Neural cell (in vitro differentiated cells): ENCODE measurements around the gene NCK1. TPM values are rescaled to one million over a fixed set of nuclear protein-coding genes. Genes with fewer than 3 reads are reported as not detected.
"Not testable (repeated sequence)": the region's sequence is repeated elsewhere in the genome, so short reads cannot be mapped to it uniquely, and the experiment has no call there.

Source experiments
- H2AFZ ChIP-seq: fragments of 200-600, 300-800 bp; sonication (generic), shearing (Covaris generic); 2 replicates; pipeline ENCODE4 v1.6.0; 2014; ENCODE audit warnings: low read depth, mild to moderate bottlenecking, antibody characterized with exemption, low read length, moderate library complexity
- H3F3A ChIP-seq: fragments of 200-600 bp; shearing (Covaris generic); 2 replicates; pipeline ENCODE4 v1.6.1; 2016; ENCODE audit warnings: mild to moderate bottlenecking, moderate library complexity, mixed read lengths, antibody characterized with exemption, low read length; ENCODE audit not compliant: insufficient read depth, poor library complexity, severe bottlenecking
- H3K27ac ChIP-seq: fragments of 200-600, 300-800 bp; sonication (generic), shearing (Covaris generic); 2 replicates; pipeline ENCODE4 v1.5.1; 2014; ENCODE audit warnings: mild to moderate bottlenecking, low read length, moderate library complexity
- H3K27me3 ChIP-seq: fragments of 300-800, 200-600 bp; sonication (generic), shearing (Covaris generic); 2 replicates; pipeline ENCODE4 v1.6.0; 2014; ENCODE audit warnings: mild to moderate bottlenecking, low read depth, low read length, moderate library complexity; ENCODE audit not compliant: insufficient read depth
- H3K36me3 ChIP-seq: fragments of 300-800, 200-600 bp; sonication (generic), shearing (Covaris generic); 2 replicates; pipeline ENCODE4 v1.5.1; 2014; ENCODE audit warnings: mild to moderate bottlenecking, antibody characterized with exemption, low read length, moderate library complexity; ENCODE audit not compliant: insufficient read depth
- H3K4me2 ChIP-seq: fragments of 300-800, 200-600 bp; sonication (generic), shearing (Covaris generic); 2 replicates; pipeline ENCODE4 v1.6.0; 2014; ENCODE audit warnings: mild to moderate bottlenecking, low read length
- H3K4me3 ChIP-seq: fragments of 300-800, 200-600 bp; sonication (generic), shearing (Covaris generic); 2 replicates; pipeline ENCODE4 v1.5.1; 2014; ENCODE audit warnings: mild to moderate bottlenecking, low read length, moderate library complexity
- H3K79me2 ChIP-seq: fragments of 200-600 bp; shearing (Covaris generic); replicated peaks from 2 replicates; pipeline ENCODE4 v1.6.0; 2014; ENCODE audit warnings: mild to moderate bottlenecking, low read length, moderate library complexity; ENCODE audit not compliant: insufficient read depth
- H3K9ac ChIP-seq: fragments of 300-800, 200-600 bp; sonication (generic), shearing (Covaris generic); 2 replicates; pipeline ENCODE4 v1.6.1; 2016; ENCODE audit warnings: mild to moderate bottlenecking, low read length, mixed read lengths
- H3K9me2 ChIP-seq: fragments of 200-600 bp; shearing (Covaris generic); 2 replicates; pipeline ENCODE4 v1.6.1; 2016; ENCODE audit warnings: mild to moderate bottlenecking, low read length, mixed read lengths; ENCODE audit not compliant: insufficient read depth
- H3K9me3 ChIP-seq: fragments of 200-600, 300-800 bp; sonication (generic), shearing (Covaris generic); 2 replicates; pipeline ENCODE4 v1.6.1; 2016; ENCODE audit warnings: mild to moderate bottlenecking, mixed run types, low read length, moderate library complexity, mixed read lengths
- H4K20me1 ChIP-seq: fragments of 200-600 bp; shearing (Covaris generic); 2 replicates; pipeline ENCODE4 v1.6.1; 2016; ENCODE audit warnings: mild to moderate bottlenecking, mixed run types; ENCODE audit not compliant: insufficient read depth
- CTCF ChIP-seq: fragments of 450-650 bp; IDR thresholded peaks from 2 replicates; pipeline ENCODE4 v1.5.1; 2014; ENCODE audit warnings: antibody characterized with exemption, mild to moderate bottlenecking, moderate library complexity; ENCODE audit not compliant: poor library complexity, severe bottlenecking
- EP300 ChIP-seq: fragments of 450-650 bp; conservative IDR thresholded peaks from 2 replicates; pipeline ENCODE4 v1.6.1; 2014; ENCODE audit warnings: antibody characterized with exemption, mild to moderate bottlenecking, moderate library complexity; ENCODE audit not compliant: poor library complexity, severe bottlenecking
- EZH2 ChIP-seq: fragments of 200-600, 300-800 bp; shearing (Covaris generic), sonication (generic); IDR thresholded peaks from 2 replicates; pipeline ENCODE4 v1.6.1; 2014; ENCODE audit warnings: antibody characterized with exemption, low read length, borderline replicate concordance, mild to moderate bottlenecking; ENCODE audit not compliant: insufficient read depth, poor library complexity, severe bottlenecking
- MXI1 ChIP-seq: fragments of 450-650 bp; conservative IDR thresholded peaks from 2 replicates; pipeline ENCODE4 v1.6.1; 2014; ENCODE audit warnings: antibody characterized with exemption, mild to moderate bottlenecking; ENCODE audit not compliant: poor library complexity, severe bottlenecking
- POLR2AphosphoS5 ChIP-seq: IDR thresholded peaks from 2 replicates; pipeline ENCODE4 v1.6.1; 2012
- RAD21 ChIP-seq: fragments of 450-650 bp; conservative IDR thresholded peaks from 2 replicates; pipeline ENCODE4 v1.6.1; 2014; ENCODE audit warnings: antibody characterized with exemption, mild to moderate bottlenecking, moderate library complexity
- REST ChIP-seq: IDR thresholded peaks from 2 replicates; pipeline ENCODE4 v1.6.1; 2012; ENCODE audit warnings: borderline replicate concordance
- SMC3 ChIP-seq: fragments of 450-650 bp; conservative IDR thresholded peaks from 2 replicates; pipeline ENCODE4 v1.6.1; 2014; ENCODE audit warnings: antibody characterized with exemption, mild to moderate bottlenecking, moderate library complexity; ENCODE audit not compliant: poor library complexity
- TAF1 ChIP-seq: IDR thresholded peaks from 2 replicates; pipeline ENCODE4 v1.6.1; 2012; ENCODE audit warnings: low read depth
- polyA plus RNA-seq: library from polyadenylated mRNA; depleted of rRNA; stranded (reverse); fragments of >200 nt; gene quantifications from 2 replicates; pipeline ENCODE4 v1.2.3, GENCODE V29; 2014

The NCK1 gene
- polyA plus RNA-seq, 1 donor from 2014 or later: 21.5 TPM

- not testable (repeated sequence) for H3K4me2 ChIP-seq, H3K9ac ChIP-seq, H4K20me1 ChIP-seq, H3K9me2 ChIP-seq, H3K36me3 ChIP-seq, H3F3A ChIP-seq, H3K4me3 ChIP-seq, H3K27ac ChIP-seq, H2AFZ ChIP-seq, H3K27me3 ChIP-seq
- peaks cover 40% of the 10 kb centered on the region for H3K79me2 ChIP-seq
- H3K9me3 ChIP-seq: peaks cover 14% of the 10 kb centered on the region
These were observed 40.5 kb downstream of the NCK1 start for GRCh38 chr3:136902530-136902929.

GRCh38 chr3:136903899-136904298, 41.9 kb downstream of the NCK1 start:
- H3K79me2 ChIP-seq: peaks cover 42% of the 10 kb centered on the region
- no peak overlapping the region for H3K4me3 ChIP-seq
- no peak overlapping the region for H2AFZ ChIP-seq

GRCh38 chr3:136904746-136905145, 42.7 kb downstream of the NCK1 start:
- no peak overlapping the region for H3K9ac ChIP-seq
- H3K27me3 ChIP-seq: no peaks in the 10 kb centered on the region
- no peak overlapping the region for H2AFZ ChIP-seq
- no peaks in the 10 kb centered on the region for H4K20me1 ChIP-seq
- TF ChIP-seq MXI1 (no peak), POLR2AphosphoS5 (no peak), SMC3 (no peak), CTCF (no peak), RAD21 (no peak), EZH2 (no peak), EP300 (no peak), REST (no peak), TAF1 (no peak)
- no peak overlapping the region for H3K27ac ChIP-seq
- H3K9me3 ChIP-seq: peaks cover 12% of the 10 kb centered on the region
- no peaks in the 10 kb centered on the region for H3K9me2 ChIP-seq
- peaks cover 38% of the 10 kb centered on the region for H3K79me2 ChIP-seq
- no peaks in the 10 kb centered on the region for H3K36me3 ChIP-seq
- H3K4me2 ChIP-seq: no peak overlapping the region
- H3F3A ChIP-seq: no peaks in the 10 kb centered on the region
- no peak overlapping the region for H3K4me3 ChIP-seq

More at GRCh38 chr3:136903899-136904298, 41.9 kb downstream of the NCK1 start:
- Histone ChIP-seq H3K27ac (no peak overlapping the region), H3K9me3 (peaks cover 14% of the 10 kb centered on the region), H3K36me3 (no peaks in the 10 kb centered on the region), H3F3A (no peaks in the 10 kb centered on the region), H4K20me1 (no peaks in the 10 kb centered on the region), H3K27me3 (no peaks in the 10 kb centered on the region), H3K9ac (no peak overlapping the region), H3K9me2 (no peaks in the 10 kb centered on the region), H3K4me2 (no peak overlapping the region)
- no peak for TF ChIP-seq MXI1
- no peak for TF ChIP-seq EP300
- TF ChIP-seq POLR2AphosphoS5: no peak
- TF ChIP-seq TAF1: no peak
